Suprapubic skin (tissue), 3 donors: ENCODE measurements around the gene PFKFB3.

Source experiments
- EP300 ChIP-seq: sonication (generic); formaldehyde crosslinking; IDR thresholded peaks from one replicate; pipeline ENCODE4 v1.6.1; 2017; ENCODE audit warnings: antibody characterized with exemption
- POLR2A ChIP-seq, 2 donors: fragments of 450-650 bp; IDR thresholded peaks; one replicate each; pipeline ENCODE4 v1.6.1; 2017; ENCODE audit warnings: antibody characterized with exemption in 2 of 2, mild to moderate bottlenecking in 2 of 2, moderate library complexity in 2 of 2
- TF ChIP-seq, protein P1 (sequence below), 2 donors: fragments of 200-600 bp in 1 of 2; fragments of 450-650 bp in 1 of 2; sonication (generic) in 1 of 2; IDR thresholded peaks; one replicate each; pipeline ENCODE4 v1.5.1; 2016 to 2019; ENCODE audit warnings: antibody characterized with exemption in 2 of 2, mild to moderate bottlenecking in 1 of 2, moderate library complexity in 1 of 2

DNA sequence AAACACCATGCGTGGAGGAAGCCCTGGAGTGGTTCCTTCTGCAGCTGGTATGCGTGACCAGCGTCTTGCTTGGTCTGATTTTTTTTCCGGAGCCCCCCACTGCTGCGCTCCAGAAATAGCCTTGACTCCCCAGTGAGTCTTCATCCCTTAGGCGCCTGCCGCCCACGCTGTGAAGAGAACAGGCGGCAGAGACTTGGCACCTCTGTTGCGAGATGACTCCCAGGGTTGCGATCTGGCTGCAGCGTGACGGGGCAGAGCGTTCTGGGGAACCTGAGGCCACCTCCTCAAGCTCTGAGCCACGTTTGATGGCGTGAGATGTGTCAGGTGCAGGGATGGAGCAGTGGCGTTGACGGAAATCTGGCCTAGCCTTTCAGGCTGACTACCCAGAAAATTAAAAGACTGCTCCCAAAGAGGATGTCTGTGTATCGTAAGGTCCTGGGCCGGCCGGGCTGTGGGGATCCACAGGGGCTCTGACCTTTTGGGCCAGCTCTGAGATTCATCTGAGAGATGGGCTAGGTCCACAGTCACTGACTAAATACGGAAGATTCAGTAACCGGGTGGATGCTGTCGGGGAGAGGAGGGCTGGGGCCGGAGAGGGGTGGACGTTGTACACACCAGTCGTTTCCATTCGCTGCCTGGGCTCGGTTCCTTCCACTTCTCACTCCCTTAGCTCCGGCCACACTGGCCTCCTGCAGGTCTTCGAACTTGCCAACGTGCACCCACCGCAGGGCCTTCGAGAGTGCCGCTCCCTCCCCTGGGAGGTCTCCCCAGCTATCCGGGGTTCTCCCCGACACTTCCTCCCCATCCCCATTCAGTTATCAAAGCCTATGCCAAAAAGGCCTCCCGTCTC is 33.8 kb downstream of the PFKFB3 start:
- TF ChIP-seq, protein P1, sequence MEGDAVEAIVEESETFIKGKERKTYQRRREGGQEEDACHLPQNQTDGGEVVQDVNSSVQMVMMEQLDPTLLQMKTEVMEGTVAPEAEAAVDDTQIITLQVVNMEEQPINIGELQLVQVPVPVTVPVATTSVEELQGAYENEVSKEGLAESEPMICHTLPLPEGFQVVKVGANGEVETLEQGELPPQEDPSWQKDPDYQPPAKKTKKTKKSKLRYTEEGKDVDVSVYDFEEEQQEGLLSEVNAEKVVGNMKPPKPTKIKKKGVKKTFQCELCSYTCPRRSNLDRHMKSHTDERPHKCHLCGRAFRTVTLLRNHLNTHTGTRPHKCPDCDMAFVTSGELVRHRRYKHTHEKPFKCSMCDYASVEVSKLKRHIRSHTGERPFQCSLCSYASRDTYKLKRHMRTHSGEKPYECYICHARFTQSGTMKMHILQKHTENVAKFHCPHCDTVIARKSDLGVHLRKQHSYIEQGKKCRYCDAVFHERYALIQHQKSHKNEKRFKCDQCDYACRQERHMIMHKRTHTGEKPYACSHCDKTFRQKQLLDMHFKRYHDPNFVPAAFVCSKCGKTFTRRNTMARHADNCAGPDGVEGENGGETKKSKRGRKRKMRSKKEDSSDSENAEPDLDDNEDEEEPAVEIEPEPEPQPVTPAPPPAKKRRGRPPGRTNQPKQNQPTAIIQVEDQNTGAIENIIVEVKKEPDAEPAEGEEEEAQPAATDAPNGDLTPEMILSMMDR (IDR thresholded peaks at IDR 0.05) = no peak
- TF ChIP-seq EP300 = no peak
- TF ChIP-seq POLR2A (IDR thresholded peaks at IDR 0.05) = no peak
